Endothelial cell of umbilical vein (primary cell): ENCODE measurements around the gene EYS. TPM values are rescaled to one million over a fixed set of nuclear protein-coding genes. Genes with fewer than 3 reads are reported as not detected.

ENCODE experiments used
- BruUV-seq: library from RNA; stranded (reverse); fragments of 400-500 nt; replicated peaks from 2 replicates; lab custom pipeline; 2021; lab: Mats Ljungman, UMichigan
- CTCF ChIA-PET: fragments of 300-600, 350-600 bp; sonication (Branson Sonifier 250); formaldehyde crosslinking; loops from one replicate; lab custom pipeline; 2021; ENCODE audit warnings: antibody characterized with exemption, inconsistent platforms; lab: Charles Lee
- POLR2A ChIA-PET: fragments of 300-600, 350-600 bp; sonication (Branson Sonifier 250); formaldehyde crosslinking; loops from one replicate; lab custom pipeline; 2021; ENCODE audit warnings: antibody characterized with exemption, inconsistent platforms; lab: Charles Lee
- DNase-seq: peaks from one replicate; pipeline ENCODE4 v3.0.0-alpha.2; 2011; ENCODE audit warnings: low read depth, low spot score
- FAIRE-seq: peaks from 2 replicates; lab custom pipeline; 2011; peaks lifted over from hg19 to GRCh38; lab: Jason Lieb, UNC
- H2AFZ ChIP-seq: 2 replicates; pipeline ENCODE4 v1.6.0; 2012; ENCODE audit warnings: low read depth, low read length, control low read depth, inconsistent platforms
- H3K27ac ChIP-seq: 2 replicates; pipeline ENCODE4 v1.5.1; 2011; ENCODE audit warnings: low read depth, mild to moderate bottlenecking, control low read depth, low read length, moderate library complexity; ENCODE audit not compliant: insufficient read depth
- H3K27me3 ChIP-seq, 2 experiments: 2 replicates each; pipeline versions ENCODE4 v1.6.0 to v1.6.1; 2011; ENCODE audit warnings: low read length in 2 of 2, mixed read lengths in 1 of 2; ENCODE audit not compliant: control insufficient read depth in 2 of 2, insufficient read depth in 2 of 2
- H3K36me3 ChIP-seq, 2 experiments: 2 replicates in 1 of 2; 3 replicates in 1 of 2; pipeline ENCODE4 v1.5.1; 2011; ENCODE audit warnings: low read length in 2 of 2, mild to moderate bottlenecking in 1 of 2, moderate library complexity in 1 of 2; ENCODE audit not compliant: control insufficient read depth in 2 of 2, insufficient read depth in 2 of 2; ENCODE audit errors: extremely low read depth in 1 of 2
- H3K4me1 ChIP-seq: 3 replicates; pipeline ENCODE4 v1.5.1; 2011; ENCODE audit warnings: mild to moderate bottlenecking, low read length; ENCODE audit not compliant: control insufficient read depth, insufficient read depth; ENCODE audit errors: extremely low read depth
- H3K4me2 ChIP-seq: 2 replicates; pipeline ENCODE4 v1.6.1; 2011; ENCODE audit warnings: low read length, control low read depth, mixed read lengths; ENCODE audit not compliant: insufficient read depth
- H3K4me3 ChIP-seq, 3 experiments: fragments of 200-600 bp in 1 of 3; sonication (generic), shearing (Covaris generic) in 1 of 3; replicated peaks in 1 of 3; 2 replicates each; pipeline ENCODE4 v1.5.1; 2011 to 2016; ENCODE audit warnings: control low read depth in 3 of 3, low read length in 3 of 3, mild to moderate bottlenecking in 2 of 3, inconsistent platforms in 1 of 3, low read depth in 1 of 3, moderate library complexity in 1 of 3; ENCODE audit not compliant: insufficient read depth in 1 of 3
- H3K79me2 ChIP-seq: 2 replicates; pipeline ENCODE4 v1.6.0; 2012; ENCODE audit warnings: low read length, inconsistent platforms; ENCODE audit not compliant: control insufficient read depth, insufficient read depth
- H3K9ac ChIP-seq: replicated peaks from 2 replicates; pipeline ENCODE3; 2011; ENCODE audit warnings: low read length, control low read depth; ENCODE audit not compliant: insufficient read depth; ENCODE audit errors: extremely low read depth
- H3K9me1 ChIP-seq: replicated peaks from 3 replicates; pipeline ENCODE4 v1.6.0; 2011; ENCODE audit warnings: mild to moderate bottlenecking, low read length; ENCODE audit not compliant: control insufficient read depth, insufficient read depth; ENCODE audit errors: extremely low read depth
- H3K9me3 ChIP-seq: replicated peaks from 2 replicates; pipeline ENCODE4 v1.5.1; 2012; ENCODE audit warnings: low read length, inconsistent platforms; ENCODE audit not compliant: control insufficient read depth, insufficient read depth
- H4K20me1 ChIP-seq: replicated peaks from 2 replicates; pipeline ENCODE3; 2011; ENCODE audit warnings: mild to moderate bottlenecking, low read length; ENCODE audit not compliant: control insufficient read depth, insufficient read depth; ENCODE audit errors: extremely low read depth
- EZH2 ChIP-seq: IDR thresholded peaks from 2 replicates; pipeline ENCODE4 v1.6.1; 2012; ENCODE audit warnings: borderline replicate concordance, low read depth, mild to moderate bottlenecking, moderate library complexity, low read length, inconsistent platforms; ENCODE audit not compliant: severe bottlenecking
- FOS ChIP-seq: IDR thresholded peaks from 2 replicates; pipeline ENCODE4 v1.6.1; 2011; ENCODE audit warnings: mild to moderate bottlenecking, low read length, moderate library complexity, borderline replicate concordance; ENCODE audit not compliant: insufficient read depth
- GATA2 ChIP-seq: IDR thresholded peaks from 2 replicates; pipeline ENCODE4 v1.7.0; 2011; ENCODE audit warnings: low read depth, mild to moderate bottlenecking, moderate library complexity, mixed read lengths, low read length; ENCODE audit not compliant: insufficient read length, insufficient read depth
- JUN ChIP-seq: IDR thresholded peaks from 2 replicates; pipeline ENCODE4 v1.6.1; 2011; ENCODE audit warnings: borderline replicate concordance, low read depth; ENCODE audit not compliant: insufficient read length, insufficient read depth
- MYC ChIP-seq: IDR thresholded peaks from one replicate; pipeline ENCODE4 v1.6.1; 2011; ENCODE audit warnings: mild to moderate bottlenecking, low read depth, low read length
- POLR2A ChIP-seq: IDR thresholded peaks from 2 replicates; pipeline ENCODE4 v1.6.1; 2012; ENCODE audit warnings: low read depth, mild to moderate bottlenecking, control low read depth, low read length
- POLR2AphosphoS5 ChIP-seq: IDR thresholded peaks from 2 replicates; pipeline ENCODE4 v1.6.1; 2012; ENCODE audit warnings: low read depth, mild to moderate bottlenecking, control low read depth, low read length, moderate library complexity; ENCODE audit not compliant: insufficient read depth
- dilution Hi-C: fragments of 300-500 bp; cut with MboI; formaldehyde crosslinking; loops from one replicate; pipeline ENCODE4 v1.15.0; 2019; ENCODE audit warnings: low sequenced_read_pairs; ENCODE audit not compliant: extremely low pct_ligation_motif_present
- intact Hi-C: fragments of 100-400 bp; cut with micrococcal nuclease; formaldehyde crosslinking; loops from one replicate; pipeline ENCODE4 v1.10.0; 2022
- polyA plus RNA-seq, 4 experiments: library from polyadenylated mRNA; depleted of rRNA in 3 of 4; stranded (reverse) in 3 of 4; unstranded in 1 of 4; fragments of >200 nt; gene quantifications; 2 replicates each; pipeline versions ENCODE4 v1.2.1 to v1.2.3, GENCODE V29; 2011 to 2012; ENCODE audit warnings: missing spikeins in 1 of 4
- total RNA-seq: library from RNA; stranded (reverse); gene quantifications from 2 replicates; pipeline ENCODE4 v1.2.3, GENCODE V29; 2021
- TF ChIP-seq, protein P1 (sequence below), 2 donors: IDR thresholded peaks; 1 replicate in 1 of 2; 2 replicates in 1 of 2; pipeline ENCODE4 v1.5.1; 2011; ENCODE audit warnings: low read length in 2 of 2, mild to moderate bottlenecking in 2 of 2, moderate library complexity in 2 of 2, control low read depth in 1 of 2, inconsistent platforms in 1 of 2, low read depth in 1 of 2; ENCODE audit not compliant: insufficient read depth in 1 of 2; ENCODE audit errors: extremely low read depth in 1 of 2
- TF ChIP-seq, protein P2 (sequence below): IDR thresholded peaks from 2 replicates; pipeline ENCODE4 v1.6.1; 2011; ENCODE audit not compliant: insufficient read depth, insufficient read length

Gene EYS
- total and polyA plus RNA-seq, 2 donors (not counting 3 experiments of a cell fraction or from before 2014, with no cell fraction given): 0.01 to 0.27 TPM

DNA sequence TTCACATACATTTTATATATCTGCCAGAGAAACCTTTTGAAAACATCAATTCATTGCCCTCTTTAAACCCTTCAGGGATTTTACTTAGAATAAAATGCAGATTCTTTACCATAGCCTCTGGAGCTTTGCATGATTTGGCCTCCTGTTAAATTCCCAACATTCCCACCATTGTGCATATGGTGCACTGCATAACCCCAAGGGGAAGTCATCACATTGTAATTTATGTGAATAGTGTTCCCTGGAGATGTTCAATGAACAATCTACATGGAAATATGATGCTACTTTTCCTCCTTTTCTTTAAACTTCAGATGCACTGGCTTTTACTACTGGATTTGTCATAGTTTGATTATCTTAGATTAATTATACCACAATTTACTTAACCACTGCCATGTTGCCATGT, 1976.7 kb downstream of the EYS start:
- Histone ChIP-seq H3K9me1 (no peaks in the 10 kb centered on the region), H3K9me3 (no peaks in the 10 kb centered on the region), H3K27me3 (no peaks in the 10 kb centered on the region), H3K4me2 (no peak overlapping the region), H3K9ac (no peak overlapping the region), H3K27ac (no peak overlapping the region), H4K20me1 (no peaks in the 10 kb centered on the region), H3K4me1 (peaks cover 20% of the 10 kb centered on the region), H3K4me3 (no peak overlapping the region), H3K79me2 (no peaks in the 10 kb centered on the region), H2AFZ (no peak overlapping the region), H3K36me3 (no peaks in the 10 kb centered on the region)
- DNase-seq: no peak
- dilution Hi-C loops: no loop called here
- intact Hi-C loops: loop anchor here (5.0 kb wide), 1 partner anchor 93 kb away; the partner anchor contains the start of gene PHF3
- BruUV-seq: no TSS peak
- TF ChIP-seq MYC: no peak
- POLR2A ChIA-PET: no interaction called here
- FAIRE-seq: no peak
- CTCF ChIA-PET: interaction anchor here (0.6 to 1.7 kb wide), 3 partner anchors 10 to 132 kb away, joined by 3 read pairs; no protein-coding TSS in a partner anchor

DNA sequence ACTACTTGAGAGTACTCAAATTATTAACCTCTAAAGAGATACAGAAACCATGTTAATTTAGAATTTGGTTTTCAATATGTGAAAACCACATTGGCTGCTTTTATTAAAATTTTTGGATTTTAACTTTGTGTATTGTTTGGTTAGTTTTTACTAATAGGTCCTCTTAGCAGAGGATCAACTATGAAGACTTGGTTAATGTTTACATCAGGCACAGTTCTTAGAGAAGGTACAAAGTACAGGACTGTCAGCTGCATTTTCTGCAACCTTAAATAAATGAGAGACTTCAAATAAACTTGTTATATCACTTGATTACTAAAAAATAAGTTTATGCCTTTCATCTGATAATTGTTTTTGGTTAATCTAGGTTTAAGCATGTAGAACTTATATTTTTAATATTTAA, 1982.3 kb downstream of the EYS start:
- dilution Hi-C loops (no loop called here), intact Hi-C loops (no loop called here)
- ChIA-PET CTCF (interaction anchor here (1.2 to 1.5 kb wide), 2 partner anchors 40 to 126 kb away, joined by 3 read pairs; no protein-coding TSS in a partner anchor), POLR2A (no interaction called here)
- Histone ChIP-seq H3K4me1 (no peaks in the 10 kb centered on the region), H3K9me3 (no peaks in the 10 kb centered on the region), H3K27me3 (no peaks in the 10 kb centered on the region), H3K36me3 (no peaks in the 10 kb centered on the region), H3K9ac (no peak overlapping the region), H4K20me1 (no peaks in the 10 kb centered on the region), H3K4me2 (no peak overlapping the region), H2AFZ (no peak overlapping the region), H3K4me3 (no peak overlapping the region), H3K27ac (no peak overlapping the region), H3K79me2 (no peaks in the 10 kb centered on the region), H3K9me1 (no peaks in the 10 kb centered on the region)
- FAIRE-seq: no peak
- DNase-seq: no peak
- TF ChIP-seq POLR2A (no peak), POLR2AphosphoS5 (no peak), MYC (no peak), FOS (no peak), GATA2 (no peak), JUN (no peak), EZH2 (no peak)
- TF ChIP-seq, protein P1, sequence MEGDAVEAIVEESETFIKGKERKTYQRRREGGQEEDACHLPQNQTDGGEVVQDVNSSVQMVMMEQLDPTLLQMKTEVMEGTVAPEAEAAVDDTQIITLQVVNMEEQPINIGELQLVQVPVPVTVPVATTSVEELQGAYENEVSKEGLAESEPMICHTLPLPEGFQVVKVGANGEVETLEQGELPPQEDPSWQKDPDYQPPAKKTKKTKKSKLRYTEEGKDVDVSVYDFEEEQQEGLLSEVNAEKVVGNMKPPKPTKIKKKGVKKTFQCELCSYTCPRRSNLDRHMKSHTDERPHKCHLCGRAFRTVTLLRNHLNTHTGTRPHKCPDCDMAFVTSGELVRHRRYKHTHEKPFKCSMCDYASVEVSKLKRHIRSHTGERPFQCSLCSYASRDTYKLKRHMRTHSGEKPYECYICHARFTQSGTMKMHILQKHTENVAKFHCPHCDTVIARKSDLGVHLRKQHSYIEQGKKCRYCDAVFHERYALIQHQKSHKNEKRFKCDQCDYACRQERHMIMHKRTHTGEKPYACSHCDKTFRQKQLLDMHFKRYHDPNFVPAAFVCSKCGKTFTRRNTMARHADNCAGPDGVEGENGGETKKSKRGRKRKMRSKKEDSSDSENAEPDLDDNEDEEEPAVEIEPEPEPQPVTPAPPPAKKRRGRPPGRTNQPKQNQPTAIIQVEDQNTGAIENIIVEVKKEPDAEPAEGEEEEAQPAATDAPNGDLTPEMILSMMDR (IDR thresholded peaks at IDR 0.05; ENCODE audit: extremely low read depth in 1 of 2, insufficient read depth in 1 of 2, low read depth in 1 of 2, low read length in 2 of 2): no peak
- TF ChIP-seq, protein P2, sequence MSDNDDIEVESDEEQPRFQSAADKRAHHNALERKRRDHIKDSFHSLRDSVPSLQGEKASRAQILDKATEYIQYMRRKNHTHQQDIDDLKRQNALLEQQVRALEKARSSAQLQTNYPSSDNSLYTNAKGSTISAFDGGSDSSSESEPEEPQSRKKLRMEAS: no peak
- no TSS peak for BruUV-seq
